ENCODE data around the gene LYRM7.

GRCh38 chr5:131164191-131165118 is 6.3 kb upstream of the LYRM7 start:
- TF ChIP-seq EZH2 (IDR thresholded peaks at IDR 0.05; ENCODE audit: insufficient read depth, poor library complexity, severe bottlenecking) (no peak), EZH2phosphoT487 (IDR thresholded peaks at IDR 0.05; ENCODE audit: insufficient read depth, low read depth) (no peak)

Measured in GM23248 (cell line).